ENCODE results near the gene FLAD1. TPM values are rescaled to one million over a fixed set of nuclear protein-coding genes. Genes with fewer than 3 reads are reported as not detected.

FLAD1 gene
- total RNA-seq, 1 experiment from 2014 or later, result 72.8 TPM

DNA sequence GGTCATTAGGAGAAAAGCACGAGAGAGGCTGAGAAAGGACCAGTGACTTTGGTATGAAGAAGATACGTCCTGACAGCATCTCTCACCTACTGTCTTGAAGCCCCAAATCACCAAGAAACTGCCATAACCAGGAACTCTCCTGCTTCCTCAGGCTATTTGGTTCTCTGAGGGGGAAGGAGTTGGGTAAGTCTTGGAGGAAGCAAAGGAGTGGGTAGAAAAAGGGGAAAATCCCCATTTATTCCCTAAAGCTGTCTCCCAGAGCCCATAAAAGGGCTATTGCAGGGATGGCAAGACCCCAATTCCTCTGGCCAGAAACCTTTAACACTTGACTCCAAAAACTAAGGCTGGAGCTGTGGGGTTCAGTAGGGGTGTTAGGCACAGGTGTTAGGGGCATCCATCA is 25.1 kb upstream of the FLAD1 start:
- no peak overlapping the region for H3K27ac ChIP-seq (ENCODE audit: low read length)
- peaks cover 8% of the 10 kb centered on the region; the same call in 1 of the 2 replicates for H3K36me3 ChIP-seq (ENCODE audit: control insufficient read depth, insufficient read depth, low read length)
- ATAC-seq (no peak), DNase-seq (ENCODE audit: low read depth, low spot score) (no peak)
- H3K9me3 ChIP-seq (ENCODE audit: control insufficient read depth, insufficient read depth, low read depth, low read length), result no peaks in the 10 kb centered on the region
- H3K4me1 ChIP-seq (ENCODE audit: control insufficient read depth, insufficient read depth, low read length), result peaks cover 40% of the 10 kb centered on the region
- H3K27me3 ChIP-seq (ENCODE audit: control insufficient read depth, insufficient read depth, low read length), result no peaks in the 10 kb centered on the region
- ChIA-PET CTCF (interaction anchor here (0.5 kb wide), 1 partner anchor 125 kb away, joined by 6 read pairs; no protein-coding TSS in a partner anchor), POLR2A (no interaction called here)
- TF ChIP-seq, protein P1, sequence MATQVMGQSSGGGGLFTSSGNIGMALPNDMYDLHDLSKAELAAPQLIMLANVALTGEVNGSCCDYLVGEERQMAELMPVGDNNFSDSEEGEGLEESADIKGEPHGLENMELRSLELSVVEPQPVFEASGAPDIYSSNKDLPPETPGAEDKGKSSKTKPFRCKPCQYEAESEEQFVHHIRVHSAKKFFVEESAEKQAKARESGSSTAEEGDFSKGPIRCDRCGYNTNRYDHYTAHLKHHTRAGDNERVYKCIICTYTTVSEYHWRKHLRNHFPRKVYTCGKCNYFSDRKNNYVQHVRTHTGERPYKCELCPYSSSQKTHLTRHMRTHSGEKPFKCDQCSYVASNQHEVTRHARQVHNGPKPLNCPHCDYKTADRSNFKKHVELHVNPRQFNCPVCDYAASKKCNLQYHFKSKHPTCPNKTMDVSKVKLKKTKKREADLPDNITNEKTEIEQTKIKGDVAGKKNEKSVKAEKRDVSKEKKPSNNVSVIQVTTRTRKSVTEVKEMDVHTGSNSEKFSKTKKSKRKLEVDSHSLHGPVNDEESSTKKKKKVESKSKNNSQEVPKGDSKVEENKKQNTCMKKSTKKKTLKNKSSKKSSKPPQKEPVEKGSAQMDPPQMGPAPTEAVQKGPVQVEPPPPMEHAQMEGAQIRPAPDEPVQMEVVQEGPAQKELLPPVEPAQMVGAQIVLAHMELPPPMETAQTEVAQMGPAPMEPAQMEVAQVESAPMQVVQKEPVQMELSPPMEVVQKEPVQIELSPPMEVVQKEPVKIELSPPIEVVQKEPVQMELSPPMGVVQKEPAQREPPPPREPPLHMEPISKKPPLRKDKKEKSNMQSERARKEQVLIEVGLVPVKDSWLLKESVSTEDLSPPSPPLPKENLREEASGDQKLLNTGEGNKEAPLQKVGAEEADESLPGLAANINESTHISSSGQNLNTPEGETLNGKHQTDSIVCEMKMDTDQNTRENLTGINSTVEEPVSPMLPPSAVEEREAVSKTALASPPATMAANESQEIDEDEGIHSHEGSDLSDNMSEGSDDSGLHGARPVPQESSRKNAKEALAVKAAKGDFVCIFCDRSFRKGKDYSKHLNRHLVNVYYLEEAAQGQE (IDR thresholded peaks at IDR 0.05; ENCODE audit: insufficient read depth in 1 of 2, low read depth in 2 of 2, low read length in 1 of 2), result no peak
- TF ChIP-seq POLR2AphosphoS5 (IDR thresholded peaks at IDR 0.05; ENCODE audit: low read depth, low read length) (no peak), SIN3A (IDR thresholded peaks at IDR 0.05; ENCODE audit: borderline replicate concordance, insufficient read depth, low read depth, low read length) (no peak), TCF7L2 (IDR thresholded peaks at IDR 0.05; ENCODE audit: low read depth, low read length) (no peak)
- TF ChIP-seq, protein P2, sequence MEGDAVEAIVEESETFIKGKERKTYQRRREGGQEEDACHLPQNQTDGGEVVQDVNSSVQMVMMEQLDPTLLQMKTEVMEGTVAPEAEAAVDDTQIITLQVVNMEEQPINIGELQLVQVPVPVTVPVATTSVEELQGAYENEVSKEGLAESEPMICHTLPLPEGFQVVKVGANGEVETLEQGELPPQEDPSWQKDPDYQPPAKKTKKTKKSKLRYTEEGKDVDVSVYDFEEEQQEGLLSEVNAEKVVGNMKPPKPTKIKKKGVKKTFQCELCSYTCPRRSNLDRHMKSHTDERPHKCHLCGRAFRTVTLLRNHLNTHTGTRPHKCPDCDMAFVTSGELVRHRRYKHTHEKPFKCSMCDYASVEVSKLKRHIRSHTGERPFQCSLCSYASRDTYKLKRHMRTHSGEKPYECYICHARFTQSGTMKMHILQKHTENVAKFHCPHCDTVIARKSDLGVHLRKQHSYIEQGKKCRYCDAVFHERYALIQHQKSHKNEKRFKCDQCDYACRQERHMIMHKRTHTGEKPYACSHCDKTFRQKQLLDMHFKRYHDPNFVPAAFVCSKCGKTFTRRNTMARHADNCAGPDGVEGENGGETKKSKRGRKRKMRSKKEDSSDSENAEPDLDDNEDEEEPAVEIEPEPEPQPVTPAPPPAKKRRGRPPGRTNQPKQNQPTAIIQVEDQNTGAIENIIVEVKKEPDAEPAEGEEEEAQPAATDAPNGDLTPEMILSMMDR (IDR thresholded peaks at IDR 0.05), result no peak
- H3K4me3 ChIP-seq (ENCODE audit: low read depth in 2 of 2, low read length in 2 of 2), result no peak overlapping the region
- in situ Hi-C loops (cut with HindIII; ENCODE audit: low pct_unique_long_range_greater_than_20kb, low sequenced_read_pairs), result no loop called here
- BruUV-seq (replicated peaks), result no TSS peak
- intact Hi-C loops (cut with micrococcal nuclease; ENCODE audit: unreplicated experiment), result loop anchor here (10.0 kb wide), 1 partner anchor 393 kb away; the partner anchor contains the start of gene CHRNB2

DNA sequence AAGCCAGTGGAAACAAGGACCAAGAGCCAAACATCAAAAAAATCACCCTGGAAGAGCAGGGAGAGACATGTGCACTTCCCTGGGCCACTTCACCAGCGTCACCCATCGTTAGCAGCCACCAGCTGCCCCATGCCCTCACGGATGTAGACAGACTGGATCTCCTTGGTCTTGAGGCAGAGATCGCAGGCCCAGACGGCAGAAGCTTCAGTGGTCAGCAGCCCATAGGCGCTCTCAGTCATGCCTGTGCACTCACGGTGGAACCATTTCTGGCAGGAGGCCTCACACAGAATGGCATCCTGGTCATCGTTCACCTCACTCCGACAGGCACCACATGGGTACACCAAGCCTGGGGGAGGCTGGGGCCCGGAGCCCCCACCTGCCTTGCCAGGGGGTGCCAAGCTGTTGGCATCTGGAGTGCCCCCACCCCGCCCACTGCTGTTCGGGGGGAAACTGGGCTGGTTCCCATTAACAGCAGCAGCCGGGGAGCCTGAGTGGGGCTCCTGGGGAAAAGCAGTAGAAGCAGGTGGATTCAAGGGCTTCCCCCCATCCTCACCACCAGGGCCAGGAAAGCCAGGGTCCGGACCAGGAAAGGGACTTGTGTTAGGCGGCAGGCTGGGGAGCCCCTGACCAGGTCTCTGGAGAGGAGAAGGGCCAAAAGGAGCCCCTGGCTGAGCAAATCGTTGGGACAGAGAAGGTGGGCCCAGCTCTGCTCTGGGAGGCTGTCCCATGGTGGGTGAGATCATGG is 24.3 kb upstream of the FLAD1 start:
- H3K36me3 ChIP-seq (ENCODE audit: control insufficient read depth, insufficient read depth, low read length), result peaks cover 12% of the 10 kb centered on the region; the same call in 1 of the 2 replicates
- ATAC-seq (no peak), DNase-seq (ENCODE audit: low read depth, low spot score) (no peak)
- no peak overlapping the region for H3K4me3 ChIP-seq (ENCODE audit: low read depth in 2 of 2, low read length in 2 of 2)
- H3K9me3 ChIP-seq (ENCODE audit: control insufficient read depth, insufficient read depth, low read depth, low read length), result no peaks in the 10 kb centered on the region
- no peaks in the 10 kb centered on the region for H3K27me3 ChIP-seq (ENCODE audit: control insufficient read depth, insufficient read depth, low read length)
- in situ Hi-C loops (cut with HindIII; ENCODE audit: low pct_unique_long_range_greater_than_20kb, low sequenced_read_pairs), result no loop called here
- TF ChIP-seq, protein P2 (IDR thresholded peaks at IDR 0.05), result no peak
- TF ChIP-seq TCF7L2 (IDR thresholded peaks at IDR 0.05; ENCODE audit: low read depth, low read length), result no peak
- TF ChIP-seq SIN3A (IDR thresholded peaks at IDR 0.05; ENCODE audit: borderline replicate concordance, insufficient read depth, low read depth, low read length), result no peak
- TF ChIP-seq, protein P1 (IDR thresholded peaks at IDR 0.05; ENCODE audit: insufficient read depth in 1 of 2, low read depth in 2 of 2, low read length in 1 of 2), result no peak
- TF ChIP-seq POLR2AphosphoS5 (IDR thresholded peaks at IDR 0.05; ENCODE audit: low read depth, low read length), result no peak
- H3K4me1 ChIP-seq (ENCODE audit: control insufficient read depth, insufficient read depth, low read length), result peaks cover 48% of the 10 kb centered on the region
- intact Hi-C loops (cut with micrococcal nuclease; ENCODE audit: unreplicated experiment), result loop anchor here (10.0 kb wide), 1 partner anchor 394 kb away; the partner anchor contains the start of gene CHRNB2
- H3K27ac ChIP-seq (ENCODE audit: low read length), result no peak overlapping the region
- ChIA-PET CTCF (interaction anchor here (0.5 kb wide), 1 partner anchor 124 kb away, joined by 6 read pairs; no protein-coding TSS in a partner anchor), POLR2A (no interaction called here)
- BruUV-seq (replicated peaks), result no TSS peak

All from Panc1 (cell line).